DOHH2 (cell line): ENCODE data around the gene POGK.

ENCODE experiments used
- H3F3A ChIP-seq: fragments of 200-600 bp; sonication (generic), shearing (Covaris generic); 2 replicates; pipeline ENCODE4 v1.6.0; 2016; ENCODE audit warnings: antibody characterized with exemption, mild to moderate bottlenecking; ENCODE audit not compliant: control insufficient read depth, insufficient read depth
- H3K27ac ChIP-seq: fragments of 200-600 bp; sonication (generic); 2 replicates; pipeline ENCODE4 v1.5.1; 2014; ENCODE audit warnings: low read depth, mild to moderate bottlenecking, low read length, moderate library complexity
- H3K27me3 ChIP-seq: fragments of 200-600 bp; sonication (generic); 2 replicates; pipeline ENCODE4 v1.6.1; 2014; ENCODE audit warnings: mild to moderate bottlenecking, low read length, mixed read lengths; ENCODE audit not compliant: control insufficient read depth
- H3K36me3 ChIP-seq: fragments of 200-600 bp; sonication (generic); 2 replicates; pipeline ENCODE4 v1.6.1; 2014; ENCODE audit warnings: mild to moderate bottlenecking, low read length, moderate library complexity, mixed read lengths; ENCODE audit not compliant: control insufficient read depth
- H3K4me1 ChIP-seq: fragments of 200-600 bp; sonication (generic); 2 replicates; pipeline ENCODE4 v1.6.1; 2014; ENCODE audit warnings: mild to moderate bottlenecking, low read length, mixed read lengths; ENCODE audit not compliant: control insufficient read depth
- H3K4me2 ChIP-seq: fragments of 200-600 bp; sonication (generic); 2 replicates; pipeline ENCODE4 v1.6.0; 2014; ENCODE audit warnings: mild to moderate bottlenecking, low read length, moderate library complexity
- H3K4me3 ChIP-seq: fragments of 200-600 bp; sonication (generic); 2 replicates; pipeline ENCODE4 v1.5.1; 2014; ENCODE audit warnings: mild to moderate bottlenecking, low read length, mixed read lengths
- H3K79me2 ChIP-seq: fragments of 200-600 bp; sonication (generic); 2 replicates; pipeline ENCODE4 v1.6.1; 2014; ENCODE audit warnings: mild to moderate bottlenecking, low read length, mixed read lengths; ENCODE audit not compliant: control insufficient read depth
- H3K9me2 ChIP-seq: fragments of 200-600 bp; sonication (generic); replicated peaks from 2 replicates; pipeline ENCODE4 v1.6.1; 2014; ENCODE audit warnings: mild to moderate bottlenecking, low read length, mixed read lengths; ENCODE audit not compliant: control insufficient read depth
- H3K9me3 ChIP-seq: fragments of 200-600 bp; sonication (generic); 2 replicates; pipeline ENCODE4 v1.6.1; 2014; ENCODE audit warnings: antibody characterized with exemption, low read length, mixed read lengths; ENCODE audit not compliant: control insufficient read depth, insufficient read depth
- H4K20me1 ChIP-seq: fragments of 200-600 bp; sonication (generic); 2 replicates; pipeline ENCODE4 v1.6.0; 2014; ENCODE audit warnings: low read depth, mild to moderate bottlenecking, antibody characterized with exemption, low read length, moderate library complexity; ENCODE audit not compliant: control insufficient read depth, insufficient read depth
- CTCF ChIP-seq: fragments of 200-600 bp; sonication (generic); IDR thresholded peaks from one replicate; pipeline ENCODE4 v1.5.1; 2014; ENCODE audit warnings: antibody characterized with exemption, mild to moderate bottlenecking, low read depth, low read length; ENCODE audit not compliant: poor library complexity, severe bottlenecking
- EZH2phosphoT487 ChIP-seq: fragments of 200-600 bp; sonication (generic); IDR thresholded peaks from 2 replicates; pipeline ENCODE4 v1.6.1; 2017; ENCODE audit warnings: borderline replicate concordance, mild to moderate bottlenecking, antibody characterized with exemption, low read length, moderate library complexity, mixed read lengths

POGK gene

GRCh38 chr1:166870584-166870983, 31.3 kb downstream of the POGK start:
- no peak overlapping the region for H3K27ac ChIP-seq
- H3K79me2 ChIP-seq: peaks cover 69% of the 10 kb centered on the region
- H3K27me3 ChIP-seq: no peaks in the 10 kb centered on the region
- no peaks in the 10 kb centered on the region for H3K9me2 ChIP-seq
- peaks cover 3% of the 10 kb centered on the region; the same call in 1 of the 2 replicates for H4K20me1 ChIP-seq
- H3K9me3 ChIP-seq: no peaks in the 10 kb centered on the region
- H3K4me2 ChIP-seq: no peak overlapping the region
- peaks cover 12% of the 10 kb centered on the region for H3K4me1 ChIP-seq
- no peak overlapping the region for H3K4me3 ChIP-seq
- TF ChIP-seq EZH2phosphoT487: no peak
- no peak for TF ChIP-seq CTCF
- H3K36me3 ChIP-seq: peaks cover 41% of the 10 kb centered on the region
- no peaks in the 10 kb centered on the region for H3F3A ChIP-seq

GRCh38 chr1:166874464-166874863, 35.2 kb downstream of the POGK start:
- Histone ChIP-seq H3K36me3 (peaks cover 15% of the 10 kb centered on the region), H3K4me1 (peaks cover 20% of the 10 kb centered on the region), H4K20me1 (peaks cover 1% of the 10 kb centered on the region; the same call in 1 of the 2 replicates), H3K27me3 (no peaks in the 10 kb centered on the region), H3K9me3 (no peaks in the 10 kb centered on the region), H3K9me2 (no peaks in the 10 kb centered on the region), H3F3A (no peaks in the 10 kb centered on the region), H3K27ac (no peak overlapping the region), H3K79me2 (peaks cover 65% of the 10 kb centered on the region), H3K4me2 (peak overlapping the region; percentile 36; the same call in 1 of the 2 replicates), H3K4me3 (no peak overlapping the region)
- no peak for TF ChIP-seq EZH2phosphoT487
- no peak for TF ChIP-seq CTCF

GRCh38 chr1:166875302-166875733, 36.0 kb downstream of the POGK start:
- Histone ChIP-seq H3K9me3 (no peaks in the 10 kb centered on the region), H3K4me3 (peak overlapping the region; percentile 88), H3K4me2 (peak overlapping the region; percentile 64), H3K27ac (peak overlapping the region; percentile 59), H4K20me1 (no peaks in the 10 kb centered on the region), H3K79me2 (peaks cover 57% of the 10 kb centered on the region), H3K4me1 (peaks cover 20% of the 10 kb centered on the region), H3K36me3 (peaks cover 15% of the 10 kb centered on the region), H3F3A (no peaks in the 10 kb centered on the region), H3K9me2 (no peaks in the 10 kb centered on the region), H3K27me3 (no peaks in the 10 kb centered on the region)
- no peak for TF ChIP-seq EZH2phosphoT487
- TF ChIP-seq CTCF: no peak
